Measurements from ENCODE around the gene ERLEC1.
"Not testable (repeated sequence)": the region's sequence is repeated elsewhere in the genome, so short reads cannot be mapped to it uniquely, and the experiment has no call there.

The ERLEC1 gene

GRCh38 chr2:53786705-53787613, at the start of gene ERLEC1, which contains the start of gene ASB3:
Gene ERLEC1 (plus strand): TSS chr2:53787044. CDS start chr2:53787211, 167 bp downstream.
Gene ASB3 (minus strand): TSS chr2:53786953. CDS start chr2:53765572, 21,381 bp downstream.
- peak; percentile 91 for DNase-seq

DNA sequence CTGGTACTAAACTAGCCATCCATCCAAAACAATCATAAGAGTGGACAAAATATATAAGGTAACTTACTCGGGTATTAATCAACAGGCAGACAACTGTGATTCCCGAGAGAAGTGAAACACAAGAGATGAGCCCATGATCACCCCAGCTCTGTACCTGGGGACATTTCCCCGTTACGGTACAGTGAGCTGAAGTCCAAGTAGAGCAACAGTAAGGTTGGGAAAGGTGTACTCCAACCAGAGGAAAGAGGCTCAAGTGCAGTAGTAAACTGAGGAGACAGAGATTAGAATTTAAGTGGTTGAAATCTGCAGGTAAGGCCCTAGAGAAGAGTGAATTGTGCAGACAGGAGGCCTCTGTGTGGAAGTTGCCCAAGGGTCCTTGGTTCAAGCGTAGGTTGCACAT, 49.8 kb upstream of the ERLEC1 start:
- DNase-seq = no peak

- DNase-seq = no peak
These were observed 47.8 kb upstream of the ERLEC1 start for GRCh38 chr2:53739032-53739431.

GRCh38 chr2:53740170-53740569, 46.7 kb upstream of the ERLEC1 start:
- no peak for DNase-seq

DNA sequence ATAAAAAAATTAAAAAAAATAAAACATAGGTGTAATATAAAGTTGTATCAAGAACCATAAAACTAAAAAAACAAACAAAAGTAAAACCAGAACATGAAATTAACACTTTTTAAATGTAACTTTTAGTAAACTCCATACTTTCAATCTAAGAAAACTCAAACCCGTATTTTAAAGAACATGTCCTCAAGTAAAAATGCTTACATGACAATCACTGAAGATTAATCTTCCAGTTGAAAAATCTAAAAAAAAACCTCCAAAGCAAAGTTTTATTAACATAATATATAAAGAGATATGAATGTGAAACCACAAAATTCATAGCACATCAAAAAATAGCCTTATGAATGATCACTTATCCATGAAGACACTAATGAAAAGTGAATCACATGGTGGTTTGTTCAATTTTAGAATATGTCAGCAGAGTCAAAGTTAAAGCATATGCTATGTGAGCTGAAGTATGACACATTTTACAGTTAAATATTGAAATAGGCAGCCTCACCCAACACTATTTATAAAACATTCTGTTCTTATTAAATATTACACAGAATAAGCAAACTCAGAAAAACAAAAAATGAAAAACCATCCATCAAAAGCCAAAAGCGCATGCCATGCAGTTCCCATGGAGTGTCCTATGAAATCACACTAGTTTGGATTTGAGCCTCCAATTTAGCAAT, 42.3 kb upstream of the ERLEC1 start:
- no peak for DNase-seq

GRCh38 chr2:53750041-53750768, 36.6 kb upstream of the ERLEC1 start:
- DNase-seq = no peak

GRCh38 chr2:53751728-53752127, 35.1 kb upstream of the ERLEC1 start:
- no peak for DNase-seq

- DNase-seq = no peak
These were observed 34.5 kb upstream of the ERLEC1 start for GRCh38 chr2:53752385-53752784.

DNA sequence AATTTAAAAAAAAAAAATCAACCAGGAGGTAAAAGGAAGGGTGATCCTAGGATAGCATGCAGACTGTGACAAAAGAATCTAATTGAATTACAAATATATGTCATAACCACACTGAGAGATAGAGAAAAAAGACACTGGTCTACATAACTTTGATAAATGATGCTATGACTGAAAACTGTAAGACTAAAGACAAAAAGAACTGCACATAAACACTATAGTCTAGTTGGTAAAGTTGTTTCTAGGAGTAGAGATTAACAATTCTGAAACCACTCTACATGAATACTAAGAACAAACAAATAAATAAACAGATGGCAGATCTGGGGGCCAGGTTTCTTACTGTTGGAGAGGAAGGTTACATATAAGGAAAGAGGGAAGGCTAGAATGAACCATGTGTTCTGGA, 33.8 kb upstream of the ERLEC1 start:
- DNase-seq = no peak

DNA sequence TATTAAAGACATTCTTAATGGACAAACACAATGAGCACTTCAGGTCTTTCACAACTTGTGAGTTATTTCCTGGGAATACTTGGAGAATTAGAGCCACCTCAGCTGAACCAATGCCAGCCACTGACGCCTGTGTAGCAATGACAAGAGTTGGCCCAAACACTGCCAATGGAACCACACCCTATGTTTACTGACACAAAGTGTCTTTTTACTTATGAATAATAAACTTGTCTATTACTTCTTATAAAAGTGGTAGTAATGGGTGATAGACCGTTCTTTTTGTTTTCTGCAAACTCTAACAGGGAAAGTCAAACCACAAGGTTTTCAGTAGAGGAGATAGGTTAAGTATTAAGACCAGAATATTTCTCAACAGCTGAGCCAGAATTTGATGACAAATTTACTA, 31.7 kb upstream of the ERLEC1 start:
- no peak for DNase-seq

- no peak for DNase-seq
These were observed 30.2 kb upstream of the ERLEC1 start for GRCh38 chr2:53756644-53757043.

DNA sequence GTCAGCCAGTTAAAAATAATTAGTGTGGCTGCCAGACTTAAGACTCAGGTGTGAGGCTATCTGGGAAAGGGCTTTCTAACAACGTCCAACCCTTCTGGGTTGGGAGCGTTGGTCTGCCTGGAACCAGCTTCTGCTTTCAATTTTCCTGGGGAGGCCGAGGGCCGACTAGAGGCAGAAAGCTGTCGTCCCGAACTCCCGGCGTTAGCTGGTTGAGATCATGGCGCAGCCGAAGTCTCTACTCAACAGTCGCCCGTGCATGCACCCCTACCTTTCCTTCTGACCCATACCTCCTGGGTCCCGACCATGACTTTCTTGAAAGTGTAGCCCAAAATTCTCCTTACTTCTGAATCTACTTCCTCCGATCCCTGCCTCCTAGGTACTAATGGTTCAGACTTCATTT, 29.6 kb upstream of the ERLEC1 start:
- not testable (repeated sequence) for DNase-seq

GRCh38 chr2:53765767-53766166, 21.1 kb upstream of the ERLEC1 start:
- no peak for DNase-seq

DNA sequence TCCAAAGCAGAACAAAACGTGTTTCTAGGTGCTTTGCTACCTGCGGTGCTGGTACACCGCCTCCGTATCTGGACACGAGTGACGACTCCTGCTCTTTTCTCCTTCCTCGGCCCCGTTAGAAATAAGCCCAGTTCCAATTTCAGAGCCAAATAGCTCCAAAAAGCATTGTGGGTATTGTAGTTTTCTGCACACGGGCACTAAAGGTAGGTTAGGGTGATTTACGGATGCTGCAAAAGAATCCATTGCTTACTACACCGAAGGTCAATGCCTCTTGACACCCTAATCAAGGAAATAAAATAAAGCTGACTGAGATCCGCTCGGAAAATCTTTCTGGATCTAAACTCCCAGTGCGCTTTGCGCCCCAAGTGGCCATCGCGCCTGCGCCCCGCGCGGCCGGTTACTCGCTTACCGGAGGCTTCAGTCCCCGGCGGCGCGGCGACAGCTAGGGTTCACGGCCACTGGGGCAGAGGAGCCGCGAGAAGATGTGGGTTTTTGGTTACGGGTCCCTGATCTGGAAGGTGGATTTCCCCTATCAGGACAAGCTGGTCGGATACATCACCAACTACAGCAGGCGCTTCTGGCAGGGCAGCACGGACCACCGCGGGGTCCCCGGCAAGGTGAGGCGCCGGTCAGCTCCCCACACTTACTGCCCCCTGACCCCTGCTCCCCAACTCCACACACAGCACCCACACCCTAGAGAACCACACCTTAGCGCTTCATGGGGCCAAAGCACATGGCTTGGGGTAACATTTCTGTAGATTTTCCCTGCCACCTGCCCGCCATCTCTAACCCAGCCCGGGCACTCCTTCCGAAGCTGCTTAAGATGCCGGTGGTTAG, 19.2 kb upstream of the ERLEC1 start, which contains the start of gene CHAC2:
CHAC2 (plus strand) TSS at position 400 of the 837 bp plus-strand sequence; CDS start at position 483, 83 bp downstream.
- DNase-seq = peak; percentile 87

- DNase-seq = no peak
These were observed 18.7 kb upstream of the ERLEC1 start for GRCh38 chr2:53768242-53768542.

DNA sequence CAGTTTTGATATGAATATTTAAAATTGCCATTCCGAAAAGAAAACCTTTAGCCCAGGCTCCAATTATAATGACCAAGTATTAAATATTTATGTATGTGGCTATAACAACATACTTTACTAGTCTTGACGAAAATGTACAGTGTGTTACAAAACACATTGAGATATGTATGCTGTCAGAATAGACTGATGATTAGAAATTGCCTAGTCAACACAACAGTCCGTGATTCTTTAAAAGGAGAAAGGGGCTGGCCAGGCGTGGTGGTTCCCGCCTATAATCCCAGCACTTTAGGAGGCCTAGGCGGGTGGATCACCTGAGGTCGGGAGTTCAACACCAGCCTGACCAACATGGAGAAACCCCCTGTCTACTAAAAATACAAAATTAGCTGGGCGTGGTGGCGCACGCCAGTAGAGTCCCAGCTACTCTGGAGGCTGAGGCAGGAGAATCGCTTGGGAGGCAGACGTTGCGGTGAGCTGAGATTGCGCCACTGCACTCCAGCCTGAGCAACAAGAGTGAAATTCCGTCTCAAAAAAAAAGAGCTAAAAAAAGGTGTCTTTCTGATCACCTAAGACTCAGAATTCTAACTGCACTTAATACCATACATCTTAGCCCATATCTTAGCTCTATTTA, 17.4 kb upstream of the ERLEC1 start:
- DNase-seq = no peak

DNA sequence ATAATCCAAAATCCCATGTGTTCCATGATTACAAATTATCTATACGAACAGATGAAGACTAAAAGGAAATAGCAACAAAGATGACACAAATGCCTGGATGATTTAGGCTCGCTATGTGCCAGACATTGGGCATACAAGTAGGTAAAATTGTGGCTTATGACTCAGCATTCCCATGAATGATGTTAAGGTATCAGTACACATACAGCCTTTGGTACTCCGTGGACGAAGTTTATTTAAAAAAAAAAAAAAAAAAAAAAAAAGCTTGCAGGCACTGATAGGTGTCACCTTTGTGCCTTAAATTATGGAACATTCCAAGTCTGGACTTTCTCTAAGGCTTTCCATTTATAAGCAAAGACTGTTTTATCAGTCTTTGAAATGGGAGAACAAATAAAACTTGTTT, 16.6 kb upstream of the ERLEC1 start:
- no peak for DNase-seq

- no peak for DNase-seq
These were observed 9.7 kb upstream of the ERLEC1 start for GRCh38 chr2:53777134-53777533.

- DNase-seq = no peak
These were observed 8.2 kb upstream of the ERLEC1 start for GRCh38 chr2:53778536-53779162.

GRCh38 chr2:53780056-53780455, 6.8 kb upstream of the ERLEC1 start:
- no peak for DNase-seq

DNA sequence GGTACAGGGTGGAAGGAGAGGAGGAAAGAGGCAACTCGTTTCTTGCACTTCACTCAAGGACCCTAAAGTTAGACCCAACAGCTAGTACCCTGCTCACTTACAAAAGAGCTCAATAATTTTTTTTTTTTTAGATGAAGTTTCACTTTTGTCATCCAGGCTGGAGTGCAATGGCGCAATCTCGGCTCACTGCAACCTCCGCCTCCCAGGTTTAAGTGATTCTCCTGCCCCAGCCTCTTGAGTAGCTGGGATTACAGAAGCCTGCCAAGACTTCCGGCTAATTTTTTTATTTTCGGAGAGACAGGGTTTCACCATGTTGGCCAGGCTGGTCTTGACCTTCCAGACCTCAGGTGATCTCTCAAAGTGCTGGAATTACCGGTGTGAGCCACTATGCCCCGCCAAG, 4.2 kb upstream of the ERLEC1 start:
- no peak for DNase-seq

GRCh38 chr2:53784436-53784835, 2.4 kb upstream of the ERLEC1 start:
- no peak for DNase-seq

Data from CD4-positive, alpha-beta T cell treated with Interleukin-17A for 1 hour (primary cell).